ENCODE measurements around the gene PRSS2.

DNA sequence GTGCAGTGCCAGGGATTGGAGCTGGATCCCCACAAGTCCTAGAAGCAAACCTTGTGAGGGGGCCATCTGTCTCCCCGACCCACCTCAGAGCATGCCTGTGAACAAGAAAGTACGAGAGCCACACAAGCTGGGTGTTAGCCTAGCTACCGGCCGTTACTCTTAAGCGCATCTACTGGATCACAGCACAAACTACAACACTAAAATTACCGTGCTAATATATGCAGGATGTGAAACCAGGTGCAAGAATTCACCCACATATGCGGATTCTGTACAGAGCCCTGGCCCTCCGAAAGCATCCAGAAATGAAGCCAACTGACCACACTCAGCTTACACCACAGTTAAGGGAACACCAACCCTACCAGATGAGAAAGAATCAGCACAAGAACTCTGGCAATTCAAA, 37.5 kb upstream of the PRSS2 start:
- TF ChIP-seq GABPA (IDR thresholded peaks at IDR 0.05 in 1 of 2, conservative IDR thresholded peaks at IDR 0.05 in 1 of 2), result no peak
- TF ChIP-seq EGR1 (IDR thresholded peaks at IDR 0.05; ENCODE audit: low read depth in 2 of 2), result no peak
- TF ChIP-seq, protein P1, sequence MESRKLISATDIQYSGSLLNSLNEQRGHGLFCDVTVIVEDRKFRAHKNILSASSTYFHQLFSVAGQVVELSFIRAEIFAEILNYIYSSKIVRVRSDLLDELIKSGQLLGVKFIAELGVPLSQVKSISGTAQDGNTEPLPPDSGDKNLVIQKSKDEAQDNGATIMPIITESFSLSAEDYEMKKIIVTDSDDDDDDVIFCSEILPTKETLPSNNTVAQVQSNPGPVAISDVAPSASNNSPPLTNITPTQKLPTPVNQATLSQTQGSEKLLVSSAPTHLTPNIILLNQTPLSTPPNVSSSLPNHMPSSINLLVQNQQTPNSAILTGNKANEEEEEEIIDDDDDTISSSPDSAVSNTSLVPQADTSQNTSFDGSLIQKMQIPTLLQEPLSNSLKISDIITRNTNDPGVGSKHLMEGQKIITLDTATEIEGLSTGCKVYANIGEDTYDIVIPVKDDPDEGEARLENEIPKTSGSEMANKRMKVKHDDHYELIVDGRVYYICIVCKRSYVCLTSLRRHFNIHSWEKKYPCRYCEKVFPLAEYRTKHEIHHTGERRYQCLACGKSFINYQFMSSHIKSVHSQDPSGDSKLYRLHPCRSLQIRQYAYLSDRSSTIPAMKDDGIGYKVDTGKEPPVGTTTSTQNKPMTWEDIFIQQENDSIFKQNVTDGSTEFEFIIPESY (IDR thresholded peaks at IDR 0.05), result no peak
- TF ChIP-seq RAD21 (IDR thresholded peaks at IDR 0.05), result no peak
- TF ChIP-seq, protein P2, sequence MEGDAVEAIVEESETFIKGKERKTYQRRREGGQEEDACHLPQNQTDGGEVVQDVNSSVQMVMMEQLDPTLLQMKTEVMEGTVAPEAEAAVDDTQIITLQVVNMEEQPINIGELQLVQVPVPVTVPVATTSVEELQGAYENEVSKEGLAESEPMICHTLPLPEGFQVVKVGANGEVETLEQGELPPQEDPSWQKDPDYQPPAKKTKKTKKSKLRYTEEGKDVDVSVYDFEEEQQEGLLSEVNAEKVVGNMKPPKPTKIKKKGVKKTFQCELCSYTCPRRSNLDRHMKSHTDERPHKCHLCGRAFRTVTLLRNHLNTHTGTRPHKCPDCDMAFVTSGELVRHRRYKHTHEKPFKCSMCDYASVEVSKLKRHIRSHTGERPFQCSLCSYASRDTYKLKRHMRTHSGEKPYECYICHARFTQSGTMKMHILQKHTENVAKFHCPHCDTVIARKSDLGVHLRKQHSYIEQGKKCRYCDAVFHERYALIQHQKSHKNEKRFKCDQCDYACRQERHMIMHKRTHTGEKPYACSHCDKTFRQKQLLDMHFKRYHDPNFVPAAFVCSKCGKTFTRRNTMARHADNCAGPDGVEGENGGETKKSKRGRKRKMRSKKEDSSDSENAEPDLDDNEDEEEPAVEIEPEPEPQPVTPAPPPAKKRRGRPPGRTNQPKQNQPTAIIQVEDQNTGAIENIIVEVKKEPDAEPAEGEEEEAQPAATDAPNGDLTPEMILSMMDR (IDR thresholded peaks at IDR 0.05; ENCODE audit: low read depth, low read length, missing input control), result no peak
- TF ChIP-seq SP1 (IDR thresholded peaks at IDR 0.05), result no peak
- no peak for TF ChIP-seq JUND (IDR thresholded peaks at IDR 0.05)
- TF ChIP-seq, protein P3, sequence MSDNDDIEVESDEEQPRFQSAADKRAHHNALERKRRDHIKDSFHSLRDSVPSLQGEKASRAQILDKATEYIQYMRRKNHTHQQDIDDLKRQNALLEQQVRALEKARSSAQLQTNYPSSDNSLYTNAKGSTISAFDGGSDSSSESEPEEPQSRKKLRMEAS (IDR thresholded peaks at IDR 0.05), result no peak
- no peak for TF ChIP-seq NR2F2 (IDR thresholded peaks at IDR 0.05)
